Suprapubic skin (tissue), 4 donors: Measurements from ENCODE around the gene ARL2. TPM values are rescaled to one million over a fixed set of nuclear protein-coding genes. Genes with fewer than 3 reads are reported as not detected.
"Not testable (repeated sequence)": the region's sequence is repeated elsewhere in the genome, so short reads cannot be mapped to it uniquely, and the experiment has no call there.

Experiments used
- DNase-seq, 2 donors: peaks; one replicate each; pipeline ENCODE4 v3.0.0-alpha.2; 2019; ENCODE audit warnings: low spot score in 2 of 2
- H3K27ac ChIP-seq: fragments of 200-600 bp; sonication (generic); one replicate; pipeline ENCODE4 v1.5.1; 2019
- H3K27me3 ChIP-seq: fragments of 200-600 bp; sonication (generic); one replicate; pipeline ENCODE4 v1.5.1; 2019
- H3K36me3 ChIP-seq: fragments of 200-600 bp; sonication (generic); one replicate; pipeline ENCODE4 v1.5.1; 2019
- H3K4me1 ChIP-seq: fragments of 200-600 bp; sonication (generic); one replicate; pipeline ENCODE4 v1.5.1; 2019
- H3K4me3 ChIP-seq: fragments of 200-600 bp; sonication (generic); one replicate; pipeline ENCODE4 v1.5.1; 2019; ENCODE audit warnings: mild to moderate bottlenecking
- H3K9me3 ChIP-seq: fragments of 200-600 bp; sonication (generic); one replicate; pipeline ENCODE4 v1.5.1; 2019
- EP300 ChIP-seq: sonication (generic); formaldehyde crosslinking; IDR thresholded peaks from one replicate; pipeline ENCODE4 v1.6.1; 2017; ENCODE audit warnings: antibody characterized with exemption
- POLR2A ChIP-seq, 2 donors: fragments of 450-650 bp; IDR thresholded peaks; one replicate each; pipeline ENCODE4 v1.6.1; 2017; ENCODE audit warnings: antibody characterized with exemption in 2 of 2, mild to moderate bottlenecking in 2 of 2, moderate library complexity in 2 of 2
- POLR2AphosphoS5 ChIP-seq, 3 donors: sonication (generic); formaldehyde crosslinking; IDR thresholded peaks; one replicate each; pipeline ENCODE4 v1.6.1; 2017; ENCODE audit warnings: antibody characterized with exemption in 3 of 3
- WGBS: methylation state at CpG from one replicate; pipeline ENCODE4 v1.1.5; 2018; 5-methylcytosine and 5-hydroxymethylcytosine counted together
- total RNA-seq, 4 donors: library from RNA; depleted of rRNA; stranded (reverse); fragments of >200 nt; gene quantifications; one replicate each; pipeline ENCODE4 v1.1.0, GENCODE V29; 2016
- TF ChIP-seq, protein P1 (sequence below), 2 donors: fragments of 200-600 bp in 1 of 2; fragments of 450-650 bp in 1 of 2; sonication (generic) in 1 of 2; IDR thresholded peaks; one replicate each; pipeline ENCODE4 v1.5.1; 2016 to 2019; ENCODE audit warnings: antibody characterized with exemption in 2 of 2, mild to moderate bottlenecking in 1 of 2, moderate library complexity in 1 of 2

The ARL2 gene
- total RNA-seq, 4 donors from 2014 or later, result 67.8 to 91.3 (median 87.8) TPM

DNA sequence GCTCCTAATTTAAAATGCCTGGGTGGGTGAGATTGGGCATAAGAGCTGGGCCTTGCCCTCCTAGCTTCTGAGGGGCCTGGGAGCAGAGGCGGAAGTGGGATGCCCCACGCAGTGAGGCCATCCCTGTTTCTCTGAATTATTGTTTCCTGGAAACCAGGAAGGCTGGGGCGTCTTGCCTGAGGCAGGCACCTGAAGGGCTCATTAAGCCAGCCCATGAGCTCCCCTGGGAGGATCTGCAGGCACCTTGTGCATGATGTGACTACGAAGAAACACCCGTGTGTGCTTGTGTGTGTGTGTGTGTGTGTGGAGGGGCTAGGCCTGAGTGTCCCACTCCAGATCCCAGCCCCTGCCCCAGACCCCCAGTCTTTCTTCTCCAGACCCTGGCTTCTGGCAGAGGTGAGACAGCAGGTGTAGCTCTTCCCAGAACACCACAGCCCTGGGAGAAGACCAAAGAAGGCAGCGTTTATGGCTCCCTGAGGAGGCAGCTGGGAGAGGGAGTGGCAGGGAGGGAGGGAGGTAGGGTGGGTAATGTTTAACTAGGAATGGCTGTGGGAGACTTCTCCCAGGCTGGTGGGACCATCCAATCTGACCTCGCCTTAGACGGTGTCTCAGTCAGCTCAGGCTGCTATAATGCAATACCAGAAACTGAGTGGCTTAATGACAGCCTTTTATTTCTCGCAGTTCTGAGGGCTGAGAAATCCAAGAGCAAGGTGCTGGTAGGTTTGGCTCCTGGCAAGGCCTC lies 15.1 kb upstream of the ARL2 start:
- WGBS, result 61% methylated on average over 4 of the region's 9 CpGs
- TF ChIP-seq POLR2AphosphoS5 (IDR thresholded peaks at IDR 0.05) (no peak), EP300 (no peak), POLR2A (IDR thresholded peaks at IDR 0.05) (no peak)
- TF ChIP-seq, protein P1, sequence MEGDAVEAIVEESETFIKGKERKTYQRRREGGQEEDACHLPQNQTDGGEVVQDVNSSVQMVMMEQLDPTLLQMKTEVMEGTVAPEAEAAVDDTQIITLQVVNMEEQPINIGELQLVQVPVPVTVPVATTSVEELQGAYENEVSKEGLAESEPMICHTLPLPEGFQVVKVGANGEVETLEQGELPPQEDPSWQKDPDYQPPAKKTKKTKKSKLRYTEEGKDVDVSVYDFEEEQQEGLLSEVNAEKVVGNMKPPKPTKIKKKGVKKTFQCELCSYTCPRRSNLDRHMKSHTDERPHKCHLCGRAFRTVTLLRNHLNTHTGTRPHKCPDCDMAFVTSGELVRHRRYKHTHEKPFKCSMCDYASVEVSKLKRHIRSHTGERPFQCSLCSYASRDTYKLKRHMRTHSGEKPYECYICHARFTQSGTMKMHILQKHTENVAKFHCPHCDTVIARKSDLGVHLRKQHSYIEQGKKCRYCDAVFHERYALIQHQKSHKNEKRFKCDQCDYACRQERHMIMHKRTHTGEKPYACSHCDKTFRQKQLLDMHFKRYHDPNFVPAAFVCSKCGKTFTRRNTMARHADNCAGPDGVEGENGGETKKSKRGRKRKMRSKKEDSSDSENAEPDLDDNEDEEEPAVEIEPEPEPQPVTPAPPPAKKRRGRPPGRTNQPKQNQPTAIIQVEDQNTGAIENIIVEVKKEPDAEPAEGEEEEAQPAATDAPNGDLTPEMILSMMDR (IDR thresholded peaks at IDR 0.05), result no peak
- DNase-seq, result no peak

DNA sequence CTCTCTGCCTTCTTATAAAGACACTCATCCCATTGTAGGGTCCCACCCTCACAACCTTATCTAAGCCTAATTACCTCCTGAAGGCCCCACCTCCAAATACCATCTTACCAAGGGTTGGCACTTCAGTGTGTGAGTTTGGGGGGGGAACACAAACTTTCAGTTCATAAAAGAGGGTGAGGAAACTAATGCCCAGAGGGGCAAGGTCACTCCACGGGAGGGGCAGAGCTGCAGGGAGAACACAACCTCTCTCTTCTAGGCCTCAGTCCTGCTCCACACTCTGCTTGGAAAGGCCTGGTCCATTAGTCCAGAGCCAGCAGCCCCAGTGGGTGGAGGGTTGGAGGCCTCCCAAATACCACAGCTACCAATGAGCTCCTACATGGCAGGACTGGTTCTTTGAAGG lies 14.5 kb upstream of the ARL2 start:
- Histone ChIP-seq H3K9me3 (no peaks in the 10 kb centered on the region), H3K36me3 (no peaks in the 10 kb centered on the region), H3K27me3 (no peaks in the 10 kb centered on the region), H3K27ac (no peak overlapping the region), H3K4me1 (no peaks in the 10 kb centered on the region), H3K4me3 (no peak overlapping the region)
- no peak for DNase-seq
- 60% methylated on average over 1 of the region's 1 CpG for WGBS
- TF ChIP-seq POLR2AphosphoS5 (IDR thresholded peaks at IDR 0.05) (no peak), EP300 (no peak), POLR2A (IDR thresholded peaks at IDR 0.05) (no peak)
- TF ChIP-seq, protein P1 (IDR thresholded peaks at IDR 0.05), result no peak

More for the DNA sequence above, 15.1 kb upstream of the ARL2 start:
- Histone ChIP-seq H3K27me3 (no peaks in the 10 kb centered on the region), H3K9me3 (no peaks in the 10 kb centered on the region), H3K4me3 (no peak overlapping the region), H3K36me3 (no peaks in the 10 kb centered on the region), H3K27ac (no peak overlapping the region), H3K4me1 (no peaks in the 10 kb centered on the region)

DNA sequence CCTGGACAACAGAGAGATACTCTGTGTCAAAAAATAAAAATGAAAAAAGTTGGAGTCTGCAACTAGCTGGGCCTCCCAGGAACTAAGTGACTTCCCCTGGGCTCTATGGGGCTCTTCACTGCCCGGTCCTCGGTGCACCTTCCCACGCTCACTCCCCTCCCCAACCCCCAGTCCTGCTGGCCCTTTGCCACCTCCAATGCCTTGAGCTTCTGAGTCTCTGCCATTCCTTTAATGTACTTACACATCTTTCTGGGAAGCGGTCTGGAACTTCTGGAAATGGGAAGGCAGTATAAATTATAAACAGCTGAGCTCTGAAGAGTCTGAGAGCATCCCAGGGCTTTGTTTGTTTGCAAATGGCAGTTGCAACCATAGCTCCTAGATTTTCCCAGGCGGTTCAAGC lies 11.3 kb upstream of the ARL2 start:
- no peaks in the 10 kb centered on the region for H3K4me1 ChIP-seq
- WGBS, result 64% methylated on average over 5 of the region's 5 CpGs

DNA sequence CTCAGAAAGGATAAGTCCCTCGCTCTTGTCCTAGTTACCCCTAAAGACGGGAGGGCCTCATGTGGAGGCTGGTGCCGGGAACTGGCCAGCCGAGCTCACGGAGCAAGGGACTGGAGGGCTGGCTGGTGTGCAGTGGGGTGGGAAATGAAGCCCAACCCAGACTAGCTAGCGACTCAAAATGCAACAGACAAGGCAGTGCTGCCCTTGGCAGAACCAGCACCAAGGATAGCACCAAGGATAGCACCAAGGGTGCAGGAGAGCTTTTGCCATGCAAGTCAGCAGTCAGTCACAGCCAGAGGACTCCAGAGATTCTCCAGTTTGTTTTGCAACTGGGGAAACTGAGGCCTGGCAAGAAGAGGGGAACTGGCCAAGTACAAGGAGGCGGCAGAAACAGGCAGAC lies 10.7 kb upstream of the ARL2 start:
- Histone ChIP-seq H3K4me1 (no peaks in the 10 kb centered on the region), H3K36me3 (no peaks in the 10 kb centered on the region), H3K27me3 (no peaks in the 10 kb centered on the region), H3K9me3 (no peaks in the 10 kb centered on the region), H3K27ac (no peak overlapping the region), H3K4me3 (no peak overlapping the region)
- DNase-seq, result no peak
- WGBS, result 87% methylated on average over 7 of the region's 7 CpGs
- TF ChIP-seq EP300, result no peak
- TF ChIP-seq POLR2A (IDR thresholded peaks at IDR 0.05), result no peak
- TF ChIP-seq, protein P1 (IDR thresholded peaks at IDR 0.05), result no peak
- TF ChIP-seq POLR2AphosphoS5 (IDR thresholded peaks at IDR 0.05), result no peak

More for the DNA sequence above, 11.3 kb upstream of the ARL2 start:
- Histone ChIP-seq H3K4me3 (no peak overlapping the region), H3K27me3 (no peaks in the 10 kb centered on the region), H3K9me3 (no peaks in the 10 kb centered on the region), H3K27ac (no peak overlapping the region), H3K36me3 (no peaks in the 10 kb centered on the region)
- TF ChIP-seq EP300 (no peak), POLR2A (IDR thresholded peaks at IDR 0.05) (no peak), POLR2AphosphoS5 (IDR thresholded peaks at IDR 0.05) (no peak)
- TF ChIP-seq, protein P1 (IDR thresholded peaks at IDR 0.05), result no peak
- no peak for DNase-seq

DNA sequence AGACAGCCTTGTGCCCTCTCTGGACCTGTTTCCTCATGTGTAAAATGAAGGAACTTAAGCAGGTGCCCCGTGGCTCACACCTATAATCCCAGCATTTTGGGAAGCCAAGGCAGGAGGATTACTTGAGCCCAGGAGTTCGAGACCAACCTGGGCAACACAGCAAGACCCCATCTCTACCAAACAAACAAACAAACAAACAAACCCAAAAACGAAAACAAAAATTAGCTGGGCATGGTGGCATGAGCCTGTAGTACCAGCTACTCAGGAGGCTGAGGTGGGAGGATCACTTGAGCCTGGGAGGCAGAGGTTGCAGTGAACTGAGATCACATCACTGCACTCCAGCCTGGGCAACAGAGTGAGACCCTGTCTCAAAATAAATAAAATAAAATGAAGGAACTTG lies 10.0 kb upstream of the ARL2 start:
- H3K4me3 ChIP-seq, H3K27me3 ChIP-seq, H3K9me3 ChIP-seq, DNase-seq, H3K27ac ChIP-seq, H3K4me1 ChIP-seq, H3K36me3 ChIP-seq: not testable (repeated sequence)
- WGBS, result 75% methylated on average over 3 of the region's 3 CpGs

DNA sequence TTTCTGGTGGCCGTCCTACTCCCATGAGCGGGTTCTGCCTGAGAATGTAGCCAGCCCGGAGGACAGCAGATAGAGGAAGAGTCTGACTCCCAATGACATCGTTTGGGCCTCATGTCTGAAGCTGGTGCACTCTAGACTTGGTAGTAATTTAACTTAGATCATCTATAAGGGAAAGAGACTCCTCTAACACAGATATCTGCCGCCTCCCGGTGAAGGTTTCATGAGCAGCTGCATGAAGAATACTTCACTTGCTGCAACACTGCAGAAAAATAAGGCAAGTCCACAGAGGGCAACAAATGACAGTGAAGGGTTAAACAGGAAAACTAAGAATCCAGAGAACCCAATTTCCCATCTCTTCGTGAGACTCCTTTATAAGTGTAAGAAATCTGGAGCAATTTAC lies 5.9 kb upstream of the ARL2 start:
- Histone ChIP-seq H3K27me3 (no peaks in the 10 kb centered on the region), H3K36me3 (no peaks in the 10 kb centered on the region), H3K4me1 (peaks cover 2% of the 10 kb centered on the region), H3K9me3 (no peaks in the 10 kb centered on the region), H3K27ac (no peak overlapping the region), H3K4me3 (no peak overlapping the region)
- WGBS, result 59% methylated on average over 5 of the region's 7 CpGs
- TF ChIP-seq POLR2AphosphoS5 (IDR thresholded peaks at IDR 0.05), result no peak
- no peak for TF ChIP-seq POLR2A (IDR thresholded peaks at IDR 0.05)
- TF ChIP-seq, protein P1 (IDR thresholded peaks at IDR 0.05), result no peak
- no peak for TF ChIP-seq EP300
- DNase-seq, result no peak
